GM12801 (cell line): ENCODE measurements around the gene VPS4A.

ENCODE experiments used
- TF ChIP-seq, protein P1 (sequence below): IDR thresholded peaks from one replicate; pipeline ENCODE4 v1.5.1; 2011; ENCODE audit warnings: control low read depth; ENCODE audit not compliant: insufficient read length; ENCODE audit errors: extremely low read depth

Gene VPS4A

DNA sequence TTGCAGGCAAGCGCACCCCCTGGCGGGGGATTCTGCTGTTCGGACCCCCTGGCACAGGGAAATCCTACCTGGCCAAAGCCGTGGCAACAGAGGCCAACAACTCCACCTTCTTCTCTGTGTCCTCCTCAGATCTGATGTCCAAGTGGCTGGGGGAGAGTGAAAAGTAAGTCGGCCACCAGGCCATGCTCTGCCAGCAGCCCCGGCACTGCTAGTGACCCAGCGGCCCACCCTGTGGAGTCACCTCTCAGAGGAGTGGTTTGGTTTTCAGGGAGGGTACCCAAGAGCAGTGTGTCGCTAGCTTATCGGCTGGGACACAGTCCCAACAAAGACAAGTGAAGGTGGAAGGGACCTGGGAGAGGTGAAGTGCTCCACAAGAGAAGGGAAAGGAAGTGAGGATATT lies 8.2 kb downstream of the VPS4A start:
- TF ChIP-seq, protein P1, sequence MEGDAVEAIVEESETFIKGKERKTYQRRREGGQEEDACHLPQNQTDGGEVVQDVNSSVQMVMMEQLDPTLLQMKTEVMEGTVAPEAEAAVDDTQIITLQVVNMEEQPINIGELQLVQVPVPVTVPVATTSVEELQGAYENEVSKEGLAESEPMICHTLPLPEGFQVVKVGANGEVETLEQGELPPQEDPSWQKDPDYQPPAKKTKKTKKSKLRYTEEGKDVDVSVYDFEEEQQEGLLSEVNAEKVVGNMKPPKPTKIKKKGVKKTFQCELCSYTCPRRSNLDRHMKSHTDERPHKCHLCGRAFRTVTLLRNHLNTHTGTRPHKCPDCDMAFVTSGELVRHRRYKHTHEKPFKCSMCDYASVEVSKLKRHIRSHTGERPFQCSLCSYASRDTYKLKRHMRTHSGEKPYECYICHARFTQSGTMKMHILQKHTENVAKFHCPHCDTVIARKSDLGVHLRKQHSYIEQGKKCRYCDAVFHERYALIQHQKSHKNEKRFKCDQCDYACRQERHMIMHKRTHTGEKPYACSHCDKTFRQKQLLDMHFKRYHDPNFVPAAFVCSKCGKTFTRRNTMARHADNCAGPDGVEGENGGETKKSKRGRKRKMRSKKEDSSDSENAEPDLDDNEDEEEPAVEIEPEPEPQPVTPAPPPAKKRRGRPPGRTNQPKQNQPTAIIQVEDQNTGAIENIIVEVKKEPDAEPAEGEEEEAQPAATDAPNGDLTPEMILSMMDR = no peak

DNA sequence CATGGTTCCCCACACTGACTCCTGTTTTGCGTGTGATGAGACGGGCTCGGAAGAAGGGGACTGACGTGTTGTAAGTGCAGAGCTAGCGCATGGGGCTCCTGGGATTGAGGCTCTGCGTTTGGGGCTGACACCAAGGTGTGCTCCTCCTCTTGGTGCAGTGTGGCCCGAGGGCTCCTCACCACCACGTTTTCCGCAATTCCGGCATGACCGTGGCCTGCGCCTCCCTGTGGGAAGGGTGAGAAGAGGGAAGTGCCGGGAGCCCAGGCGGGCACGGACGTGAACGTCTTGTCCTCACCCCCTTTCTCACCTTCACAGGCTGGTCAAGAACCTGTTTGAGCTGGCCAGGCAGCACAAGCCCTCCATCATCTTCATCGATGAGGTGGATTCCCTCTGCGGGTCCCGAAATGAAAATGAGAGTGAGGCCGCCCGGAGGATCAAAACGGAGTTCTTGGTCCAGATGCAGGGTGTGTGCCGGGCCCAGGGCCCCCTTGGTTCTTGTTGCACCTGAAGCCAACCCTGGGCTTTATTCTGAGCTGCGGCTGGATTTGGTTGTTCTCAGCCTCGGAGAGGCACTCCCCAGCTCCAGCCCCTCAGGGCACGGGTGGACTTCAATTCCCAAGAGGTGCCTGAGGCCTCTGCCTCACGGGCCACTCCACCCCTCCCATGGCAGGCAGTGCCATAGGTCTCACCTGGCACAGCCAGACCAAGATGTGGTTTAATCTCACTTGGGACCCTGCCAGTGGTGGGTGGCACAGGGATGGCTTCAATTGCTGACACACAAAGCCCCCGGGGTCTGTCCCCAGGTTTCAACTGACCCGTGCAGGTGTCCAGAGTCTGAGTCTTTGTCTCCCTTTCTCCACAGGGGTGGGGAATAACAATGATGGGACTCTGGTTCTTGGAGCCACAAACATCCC lies 8.9 kb downstream of the VPS4A start:
- TF ChIP-seq, protein P1 = no peak

DNA sequence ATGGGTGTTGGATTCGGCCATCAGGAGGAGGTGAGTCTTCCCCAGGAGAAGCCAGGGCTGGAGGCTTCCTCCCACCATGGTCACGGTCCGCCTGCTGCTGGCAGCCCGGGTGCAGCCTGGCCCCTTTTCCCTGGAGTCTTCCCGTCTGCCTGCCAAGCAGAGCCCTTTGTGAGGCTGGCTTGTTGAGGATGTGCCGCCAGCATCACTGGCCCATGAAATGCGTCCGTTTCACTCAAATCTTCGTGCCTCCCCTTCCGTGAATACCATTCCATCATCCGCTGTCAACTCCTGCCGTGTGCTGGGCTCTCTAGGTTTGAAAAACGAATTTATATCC lies 9.6 kb downstream of the VPS4A start:
- TF ChIP-seq, protein P1 = no peak

- TF ChIP-seq, protein P1 = no peak
These were observed 9.9 kb downstream of the VPS4A start for GRCh38 chr16:69321080-69321479.

GRCh38 chr16:69322343-69322742 lies 11.2 kb downstream of the VPS4A start:
- TF ChIP-seq, protein P1 = no peak

DNA sequence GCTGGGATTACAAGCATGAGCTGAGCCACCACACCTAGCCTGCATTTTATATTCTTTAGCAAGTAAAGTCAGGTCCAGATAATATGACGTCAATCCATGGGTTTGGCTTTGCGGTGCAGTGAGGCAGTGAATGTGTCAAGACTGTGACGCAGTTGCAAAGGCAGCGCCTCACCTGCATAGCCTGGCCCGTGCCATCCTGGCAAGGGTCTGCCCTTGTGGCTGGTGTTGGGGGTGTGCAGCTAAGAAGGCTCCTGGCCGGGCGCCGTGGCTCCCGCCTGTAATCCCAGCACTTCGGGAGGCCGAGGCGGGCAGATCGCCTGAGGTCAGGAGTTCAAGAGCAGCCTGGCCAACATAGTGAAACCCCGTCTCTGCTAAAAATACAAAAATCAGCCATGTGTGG lies 12.3 kb downstream of the VPS4A start:
- TF ChIP-seq, protein P1 = no peak

DNA sequence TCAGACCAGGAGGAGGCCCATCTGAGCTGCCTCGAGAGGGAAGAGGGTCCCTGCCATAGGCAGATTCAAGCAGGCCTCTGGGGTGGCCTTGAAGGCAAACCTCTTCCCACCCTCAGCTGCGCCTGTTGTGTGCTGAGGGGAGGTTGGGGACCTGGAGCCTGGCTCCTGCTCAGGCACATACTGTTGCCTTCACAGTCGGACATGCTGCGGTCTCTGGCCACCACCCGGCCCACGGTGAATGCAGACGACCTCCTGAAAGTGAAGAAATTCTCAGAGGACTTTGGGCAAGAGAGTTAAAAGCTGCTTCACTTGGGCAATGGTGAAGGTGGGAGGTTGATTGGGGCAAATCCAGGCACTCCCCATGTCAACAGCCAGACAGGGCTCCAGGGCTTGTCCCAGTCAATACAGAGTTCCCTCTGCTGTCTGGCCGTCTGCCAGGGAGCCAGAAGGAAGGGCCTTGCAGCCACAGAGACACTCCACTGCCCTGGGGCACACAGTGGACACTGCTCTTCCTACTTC lies 12.9 kb downstream of the VPS4A start:
- TF ChIP-seq, protein P1 = no peak
